Mammary epithelial cell (primary cell): Measurements from ENCODE around the gene SBF1.

Source experiments
- EZH2 ChIP-seq: IDR thresholded peaks from 2 replicates; pipeline ENCODE4 v1.6.1; 2012; ENCODE audit warnings: low read length, inconsistent platforms, borderline replicate concordance
- TF ChIP-seq, protein P1 (sequence below), 2 donors: IDR thresholded peaks in 1 of 2; conservative IDR thresholded peaks in 1 of 2; 2 replicates each; pipeline ENCODE4 v1.5.1; 2011 to 2012; ENCODE audit warnings: inconsistent platforms in 2 of 2, low read length in 2 of 2, mild to moderate bottlenecking in 2 of 2, control low read depth in 1 of 2, low read depth in 1 of 2; ENCODE audit not compliant: insufficient read depth in 1 of 2; ENCODE audit errors: extremely low read depth in 1 of 2

DNA sequence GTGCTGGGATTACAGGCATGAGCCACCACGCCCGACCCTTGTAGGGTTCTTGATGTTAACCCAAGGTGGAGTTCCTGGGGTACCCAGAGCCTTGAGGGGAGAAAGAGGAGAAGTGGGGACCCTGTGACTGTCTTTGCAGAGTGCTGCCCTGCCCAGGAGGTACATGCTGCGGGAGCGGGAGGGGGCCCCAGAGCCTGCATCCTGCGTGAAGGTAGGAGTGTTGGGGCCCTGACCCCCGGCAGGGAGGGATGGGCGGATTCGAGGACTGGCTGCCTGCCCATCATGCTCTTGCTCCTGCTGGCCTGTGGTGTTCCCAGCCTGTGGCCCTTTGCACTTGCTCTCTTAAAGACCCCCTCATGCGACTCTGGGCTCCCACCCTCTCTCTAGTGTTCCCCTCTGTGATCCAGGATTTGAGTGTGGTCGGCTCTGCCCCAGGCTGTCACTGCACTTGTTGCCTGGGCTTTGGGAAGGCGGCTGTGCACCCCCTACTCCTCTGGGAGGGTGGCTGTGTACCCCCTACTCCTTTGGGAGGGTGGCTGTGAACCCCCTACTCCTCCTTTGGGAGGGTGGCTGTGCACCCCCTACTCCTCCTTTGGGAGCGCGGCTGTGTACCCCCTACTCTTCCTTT is 46.1 kb upstream of the SBF1 start:
- TF ChIP-seq, protein P1, sequence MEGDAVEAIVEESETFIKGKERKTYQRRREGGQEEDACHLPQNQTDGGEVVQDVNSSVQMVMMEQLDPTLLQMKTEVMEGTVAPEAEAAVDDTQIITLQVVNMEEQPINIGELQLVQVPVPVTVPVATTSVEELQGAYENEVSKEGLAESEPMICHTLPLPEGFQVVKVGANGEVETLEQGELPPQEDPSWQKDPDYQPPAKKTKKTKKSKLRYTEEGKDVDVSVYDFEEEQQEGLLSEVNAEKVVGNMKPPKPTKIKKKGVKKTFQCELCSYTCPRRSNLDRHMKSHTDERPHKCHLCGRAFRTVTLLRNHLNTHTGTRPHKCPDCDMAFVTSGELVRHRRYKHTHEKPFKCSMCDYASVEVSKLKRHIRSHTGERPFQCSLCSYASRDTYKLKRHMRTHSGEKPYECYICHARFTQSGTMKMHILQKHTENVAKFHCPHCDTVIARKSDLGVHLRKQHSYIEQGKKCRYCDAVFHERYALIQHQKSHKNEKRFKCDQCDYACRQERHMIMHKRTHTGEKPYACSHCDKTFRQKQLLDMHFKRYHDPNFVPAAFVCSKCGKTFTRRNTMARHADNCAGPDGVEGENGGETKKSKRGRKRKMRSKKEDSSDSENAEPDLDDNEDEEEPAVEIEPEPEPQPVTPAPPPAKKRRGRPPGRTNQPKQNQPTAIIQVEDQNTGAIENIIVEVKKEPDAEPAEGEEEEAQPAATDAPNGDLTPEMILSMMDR (conservative IDR thresholded peaks at IDR 0.05 in 1 of 2, IDR thresholded peaks at IDR 0.05 in 1 of 2; ENCODE audit: extremely low read depth in 1 of 2, insufficient read depth in 1 of 2, low read depth in 1 of 2, low read length in 2 of 2), result no peak
- no peak for TF ChIP-seq EZH2
